ENCODE measurements around the gene ATP8A2.

ATP8A2 gene

GRCh38 chr13:25731536-25731935 lies 359.8 kb downstream of the ATP8A2 start:
- no peak overlapping the region for H3K4me3 ChIP-seq (ENCODE audit: low read depth, low read length)
- DNase-seq (ENCODE audit: low read depth) = no peak
- no peak for TF ChIP-seq CTCF (conservative IDR thresholded peaks at IDR 0.05; ENCODE audit: low read depth, low read length)

GRCh38 chr13:25732111-25732865 lies 360.5 kb downstream of the ATP8A2 start:
- no peak for TF ChIP-seq CTCF (conservative IDR thresholded peaks at IDR 0.05; ENCODE audit: low read depth, low read length)
- DNase-seq (ENCODE audit: low read depth) = peak; percentile 71
- no peak overlapping the region for H3K4me3 ChIP-seq (ENCODE audit: low read depth, low read length)

GRCh38 chr13:25733001-25733491 lies 361.3 kb downstream of the ATP8A2 start:
- peak; percentile 87 for DNase-seq (ENCODE audit: low read depth)
- H3K4me3 ChIP-seq (ENCODE audit: low read depth, low read length) = no peak overlapping the region
- TF ChIP-seq CTCF (conservative IDR thresholded peaks at IDR 0.05; ENCODE audit: low read depth, low read length) = no peak

DNA sequence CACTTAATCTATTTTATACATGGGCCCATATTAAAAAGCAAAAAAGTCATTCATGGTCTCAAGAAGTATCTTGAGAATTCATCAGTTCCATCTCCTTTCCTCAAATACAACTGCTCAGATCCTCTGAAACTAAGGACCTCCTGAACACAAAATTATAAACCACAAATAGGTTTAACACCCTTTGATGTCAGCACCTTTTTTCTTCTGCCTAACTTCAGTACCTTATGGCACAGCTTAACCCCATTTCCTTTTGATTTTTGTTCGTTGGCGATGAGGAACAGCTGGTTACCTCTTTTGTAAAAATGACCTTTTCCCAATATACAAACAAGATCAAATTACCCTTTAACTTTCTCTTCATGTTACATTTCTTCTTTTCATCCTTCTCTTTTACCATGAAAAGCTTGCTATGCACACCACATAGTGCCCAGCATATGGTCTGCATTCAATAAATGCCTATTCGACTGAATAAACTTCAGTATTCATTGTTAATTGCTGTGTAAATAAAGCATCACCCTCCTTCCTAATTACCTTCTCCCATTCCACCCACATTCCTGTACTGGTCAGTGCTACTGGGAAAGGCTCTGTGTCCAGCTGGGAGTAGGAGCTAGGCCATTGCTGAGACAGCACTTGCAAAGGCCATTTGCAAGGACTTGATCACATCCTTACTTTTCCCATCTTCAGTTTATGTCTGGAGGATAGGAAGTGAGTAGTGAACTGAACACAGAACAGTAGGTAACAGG lies 362.1 kb downstream of the ATP8A2 start:
- H3K4me3 ChIP-seq (ENCODE audit: low read depth, low read length) = no peak overlapping the region
- no peak for DNase-seq (ENCODE audit: low read depth)
- no peak for TF ChIP-seq CTCF (conservative IDR thresholded peaks at IDR 0.05; ENCODE audit: low read depth, low read length)

DNA sequence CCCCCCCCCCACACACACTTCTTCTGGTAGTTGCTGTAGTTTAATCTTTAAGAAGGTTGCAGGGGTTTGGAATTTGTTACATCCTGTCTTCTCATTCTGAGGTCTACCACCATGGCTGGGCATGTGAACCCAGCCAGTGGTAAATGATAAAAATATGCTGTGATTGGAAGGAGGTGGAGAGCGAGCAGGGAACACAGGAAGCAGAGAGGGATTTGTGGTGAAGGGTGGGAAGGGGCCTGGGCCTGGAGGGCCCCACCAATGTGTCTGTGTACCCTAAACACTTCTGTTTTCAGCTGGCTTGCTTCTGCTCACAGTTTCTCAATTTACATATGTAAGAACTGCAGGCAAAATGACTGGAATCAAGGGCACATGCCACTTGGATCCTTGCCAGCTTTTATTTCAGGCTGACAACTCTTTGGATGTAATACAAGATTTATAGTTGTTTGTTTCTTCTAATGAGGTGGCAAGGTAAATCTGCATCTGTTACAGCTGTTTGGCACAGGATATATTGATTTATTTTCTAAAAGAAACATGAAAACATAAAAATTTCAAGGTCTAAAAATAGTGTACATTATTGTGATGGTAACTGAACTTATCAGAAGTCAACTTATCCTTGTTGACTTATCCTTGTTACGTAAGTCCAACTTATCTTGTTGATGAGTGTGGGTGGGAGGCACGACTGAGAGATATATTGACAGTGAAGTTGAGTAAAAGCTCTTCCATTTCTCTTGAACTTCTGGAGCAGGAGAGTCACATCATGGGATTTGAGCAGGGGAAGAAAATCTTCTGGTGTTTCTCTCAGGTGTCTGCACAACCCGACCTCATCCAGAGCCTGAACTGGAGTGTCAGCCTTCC lies 366.8 kb downstream of the ATP8A2 start:
- no peak for TF ChIP-seq CTCF (conservative IDR thresholded peaks at IDR 0.05; ENCODE audit: low read depth, low read length)
- H3K4me3 ChIP-seq (ENCODE audit: low read depth, low read length) = no peak overlapping the region
- peak; percentile 44 for DNase-seq (ENCODE audit: low read depth)

DNA sequence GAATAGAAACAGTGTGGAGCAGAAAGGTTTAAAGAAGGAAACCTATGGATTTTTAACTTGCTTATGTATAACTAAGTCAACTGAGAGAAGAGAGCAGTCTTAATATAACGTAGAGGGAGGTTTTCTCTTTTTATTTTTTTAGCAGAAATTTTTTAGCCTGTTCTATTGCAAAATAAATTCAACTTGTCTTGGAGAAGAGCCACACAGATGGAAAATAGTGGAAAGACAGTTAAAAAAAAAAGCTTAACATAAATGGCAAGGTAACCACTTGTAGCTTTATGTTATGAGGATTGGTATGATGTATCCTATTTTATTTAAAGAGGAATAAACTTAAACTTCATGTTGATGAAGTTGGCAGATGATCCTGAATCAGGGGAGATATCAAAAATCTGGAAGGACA lies 367.6 kb downstream of the ATP8A2 start:
- no peak overlapping the region for H3K4me3 ChIP-seq (ENCODE audit: low read depth, low read length)
- peak; percentile 19 for DNase-seq (ENCODE audit: low read depth)
- TF ChIP-seq CTCF (conservative IDR thresholded peaks at IDR 0.05; ENCODE audit: low read depth, low read length) = no peak

All from choroid plexus epithelial cell (primary cell).